Memory B cell (primary cell): ENCODE data around the gene DLGAP1.

Experiments
- ATAC-seq: fragments of 150-1000 bp; cut with Tn5 transposase; 2 replicates; pipeline ENCODE4 v1.10.0; 2021; ENCODE audit warnings: low read depth, mild to moderate bottlenecking, moderate library complexity
- DNase-seq, 2 donors: peaks; one replicate each; pipeline ENCODE4 v3.0.0; 2022; ENCODE audit warnings: low spot score in 2 of 2
- H3K27ac Mint-ChIP-seq: one replicate; pipeline ENCODE4 v1.8.0; 2022; ENCODE audit warnings: mild to moderate bottlenecking, moderate library complexity, mixed read lengths
- H3K27me3 Mint-ChIP-seq: one replicate; pipeline ENCODE4 v1.8.0; 2022; ENCODE audit warnings: mixed read lengths
- H3K36me3 Mint-ChIP-seq: one replicate; pipeline ENCODE4 v1.8.0; 2022; ENCODE audit warnings: mild to moderate bottlenecking, mixed read lengths
- H3K4me1 Mint-ChIP-seq: one replicate; pipeline ENCODE4 v1.8.0; 2022; ENCODE audit warnings: mixed read lengths
- H3K4me3 Mint-ChIP-seq: one replicate; pipeline ENCODE4 v1.8.0; 2022; ENCODE audit warnings: mild to moderate bottlenecking, moderate library complexity, mixed read lengths
- H3K9me3 Mint-ChIP-seq: one replicate; pipeline ENCODE4 v1.8.0; 2022; ENCODE audit warnings: mixed read lengths

DLGAP1 gene

GRCh38 chr18:4007846-4008245 is 447.3 kb downstream of the DLGAP1 start:
- no peak overlapping the region for H3K4me3 Mint-ChIP-seq
- H3K27me3 Mint-ChIP-seq, result peaks cover 23% of the 10 kb centered on the region
- ATAC-seq, result no peak
- no peak overlapping the region for H3K27ac Mint-ChIP-seq
- no peak for DNase-seq
- no peaks in the 10 kb centered on the region for H3K36me3 Mint-ChIP-seq
- H3K9me3 Mint-ChIP-seq, result no peaks in the 10 kb centered on the region
- no peaks in the 10 kb centered on the region for H3K4me1 Mint-ChIP-seq

DNA sequence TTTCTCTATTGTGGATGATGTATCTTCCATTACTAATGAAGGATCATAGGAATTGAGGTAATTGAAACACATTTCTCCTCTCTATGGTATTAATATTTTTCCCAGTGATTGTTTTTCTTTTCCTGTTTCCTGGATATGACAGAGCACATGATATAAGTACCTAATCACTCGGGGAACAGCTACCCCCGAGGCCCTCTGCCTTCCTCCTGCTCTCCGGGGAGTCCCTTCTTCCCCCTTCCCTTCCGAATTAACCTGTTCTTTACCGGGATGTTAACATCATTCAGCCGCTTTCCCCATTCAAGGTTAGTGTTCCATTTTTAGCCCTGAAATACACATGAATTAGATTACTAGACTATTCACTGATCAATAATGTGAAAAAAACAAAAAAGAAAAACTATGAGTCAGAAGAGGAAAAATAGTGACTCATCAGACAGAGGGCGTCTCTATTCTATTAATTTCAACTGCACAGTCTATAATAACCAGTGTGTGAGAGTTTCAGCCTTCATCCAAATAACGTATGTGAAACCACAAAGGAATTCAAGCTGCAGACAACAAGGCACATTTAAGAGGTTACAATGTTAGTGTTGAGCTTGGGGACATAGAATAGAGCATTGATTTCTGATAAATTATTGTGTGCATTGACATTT is 450.8 kb downstream of the DLGAP1 start:
- no peaks in the 10 kb centered on the region for H3K4me1 Mint-ChIP-seq
- no peaks in the 10 kb centered on the region for H3K9me3 Mint-ChIP-seq
- no peak overlapping the region for H3K27ac Mint-ChIP-seq
- H3K36me3 Mint-ChIP-seq, result no peaks in the 10 kb centered on the region
- H3K27me3 Mint-ChIP-seq, result peaks cover 20% of the 10 kb centered on the region
- H3K4me3 Mint-ChIP-seq, result no peak overlapping the region
- no peak for ATAC-seq
- DNase-seq, result no peak

- ATAC-seq (no peak), DNase-seq (no peak)
- Mint-ChIP-seq H3K4me1 (peaks cover 3% of the 10 kb centered on the region), H3K27me3 (peaks cover 4% of the 10 kb centered on the region), H3K4me3 (no peak overlapping the region), H3K36me3 (no peaks in the 10 kb centered on the region), H3K9me3 (no peaks in the 10 kb centered on the region), H3K27ac (no peak overlapping the region)
These were observed 456.3 kb downstream of the DLGAP1 start for GRCh38 chr18:3998698-3999333.

DNA sequence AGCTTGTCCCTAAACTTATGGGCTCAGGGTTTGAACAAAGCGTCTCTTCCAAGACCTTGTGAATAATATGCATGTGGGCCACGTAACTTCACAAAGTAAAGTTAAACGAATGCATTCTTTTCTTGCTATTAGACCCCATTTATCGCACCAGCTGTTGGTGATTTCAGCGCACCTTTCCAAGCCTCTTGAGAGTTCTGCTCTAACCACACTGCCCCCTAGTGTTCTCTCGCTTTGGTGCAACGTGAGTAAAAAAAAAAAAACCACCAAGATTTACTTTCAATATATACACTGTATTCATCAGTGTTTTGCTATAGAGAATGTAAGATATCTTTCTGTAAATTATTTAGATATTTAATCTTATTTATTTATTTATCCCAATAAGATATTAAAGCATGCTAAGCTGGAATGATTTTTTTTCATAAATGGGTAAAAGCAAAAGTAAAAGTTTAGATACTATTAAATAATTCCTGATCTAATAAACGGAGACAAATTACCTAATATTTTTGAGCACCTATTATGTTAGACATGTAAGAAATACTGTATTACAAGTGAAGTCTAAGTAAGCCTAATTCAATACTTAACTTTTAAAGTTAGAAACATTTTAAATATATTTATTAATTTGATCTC is 459.5 kb downstream of the DLGAP1 start:
- peak; percentile 50 for ATAC-seq
- H3K4me1 Mint-ChIP-seq, result peaks cover 3% of the 10 kb centered on the region
- peak; percentile 26 to 32 for DNase-seq
- no peaks in the 10 kb centered on the region for H3K9me3 Mint-ChIP-seq
- H3K36me3 Mint-ChIP-seq, result no peaks in the 10 kb centered on the region
- H3K27me3 Mint-ChIP-seq, result no peaks in the 10 kb centered on the region
- H3K4me3 Mint-ChIP-seq, result no peak overlapping the region
- no peak overlapping the region for H3K27ac Mint-ChIP-seq

DNA sequence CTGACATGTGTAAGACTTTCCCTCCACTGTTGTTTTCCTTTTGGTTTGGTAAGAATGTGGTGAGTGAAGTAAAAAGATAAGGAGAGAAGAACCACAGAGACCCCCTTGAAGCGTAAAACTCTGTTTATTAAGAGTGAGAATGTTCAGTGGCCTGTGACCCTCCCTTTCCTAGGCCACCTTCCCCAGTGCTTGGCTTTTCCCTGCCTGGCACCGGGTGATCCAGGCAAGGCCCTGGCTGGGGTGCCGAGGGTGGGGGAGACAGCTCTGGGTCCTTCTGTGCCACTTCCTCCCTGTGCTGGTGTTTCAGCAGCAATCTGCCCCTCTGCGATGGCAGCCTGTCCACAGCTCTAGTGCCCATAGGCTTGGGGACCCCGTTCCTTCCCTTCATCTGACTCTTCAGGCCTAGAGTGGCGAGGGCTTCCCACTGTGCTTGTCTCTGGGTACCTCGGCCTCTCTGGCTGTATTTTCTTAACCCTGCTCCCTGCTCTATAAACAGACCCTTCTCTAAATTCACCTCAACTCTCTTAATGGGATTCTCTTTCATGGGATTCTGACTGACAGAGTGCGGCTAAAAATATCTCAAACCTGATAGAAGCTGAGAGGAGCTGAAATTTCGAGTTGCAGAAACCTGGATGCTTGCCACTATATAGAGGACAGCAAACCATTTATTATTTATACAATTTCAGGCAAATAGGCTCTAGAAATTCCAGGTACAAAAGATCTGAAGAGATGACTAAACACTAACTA is 461.0 kb downstream of the DLGAP1 start:
- ATAC-seq, result no peak
- no peak for DNase-seq
- peaks cover 3% of the 10 kb centered on the region for H3K4me1 Mint-ChIP-seq

DNA sequence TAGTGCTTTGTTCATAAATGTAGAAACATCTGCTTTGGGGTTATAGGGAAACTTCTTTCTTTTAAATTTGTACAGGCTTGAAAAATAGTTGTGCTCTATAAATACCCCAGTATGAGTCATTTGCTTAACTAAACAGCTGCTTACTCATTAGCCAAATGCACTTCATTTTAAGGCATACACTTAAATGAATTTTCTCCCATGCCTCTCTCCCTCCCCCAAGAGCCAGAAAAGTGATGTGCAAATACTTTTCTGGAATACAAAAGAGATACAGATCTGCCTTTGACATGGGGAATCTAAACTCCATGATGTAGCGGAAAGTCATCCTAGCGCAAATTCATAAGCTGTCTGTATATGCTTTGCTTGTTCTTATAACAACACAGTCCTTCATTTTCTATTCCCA is 469.4 kb downstream of the DLGAP1 start:
- Mint-ChIP-seq H3K9me3 (no peaks in the 10 kb centered on the region), H3K4me3 (no peak overlapping the region), H3K36me3 (no peaks in the 10 kb centered on the region), H3K27ac (no peak overlapping the region), H3K4me1 (peaks cover 12% of the 10 kb centered on the region), H3K27me3 (peaks cover 3% of the 10 kb centered on the region)
- DNase-seq, result no peak
- no peak for ATAC-seq

More for the DNA sequence above, 461.0 kb downstream of the DLGAP1 start:
- Mint-ChIP-seq H3K27ac (no peak overlapping the region), H3K27me3 (no peaks in the 10 kb centered on the region), H3K36me3 (no peaks in the 10 kb centered on the region), H3K4me3 (no peak overlapping the region), H3K9me3 (no peaks in the 10 kb centered on the region)

DNA sequence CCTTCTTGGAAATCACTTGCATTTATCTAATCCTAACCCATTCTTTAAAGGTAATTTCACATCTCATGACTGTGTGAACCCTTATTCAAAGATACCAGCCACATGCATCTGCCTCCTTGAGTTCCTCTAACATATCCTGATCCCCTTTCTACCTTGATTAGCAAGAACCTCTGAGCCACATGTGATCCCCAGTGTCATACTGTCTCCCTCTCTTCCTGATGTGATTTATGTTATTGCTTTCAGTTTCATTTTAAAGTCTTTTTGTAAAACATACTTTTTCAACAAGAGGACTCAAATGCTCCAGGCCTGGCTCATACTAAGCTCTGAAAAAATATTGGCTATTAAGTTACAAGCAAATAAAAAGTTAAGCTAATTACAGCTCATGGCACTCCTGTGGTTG is 470.1 kb downstream of the DLGAP1 start:
- no peaks in the 10 kb centered on the region for H3K36me3 Mint-ChIP-seq
- H3K27ac Mint-ChIP-seq, result no peak overlapping the region
- H3K27me3 Mint-ChIP-seq, result peaks cover 3% of the 10 kb centered on the region
- peaks cover 12% of the 10 kb centered on the region for H3K4me1 Mint-ChIP-seq
- ATAC-seq (no peak), DNase-seq (no peak)
- H3K9me3 Mint-ChIP-seq, result peaks cover 2% of the 10 kb centered on the region
- no peak overlapping the region for H3K4me3 Mint-ChIP-seq

DNA sequence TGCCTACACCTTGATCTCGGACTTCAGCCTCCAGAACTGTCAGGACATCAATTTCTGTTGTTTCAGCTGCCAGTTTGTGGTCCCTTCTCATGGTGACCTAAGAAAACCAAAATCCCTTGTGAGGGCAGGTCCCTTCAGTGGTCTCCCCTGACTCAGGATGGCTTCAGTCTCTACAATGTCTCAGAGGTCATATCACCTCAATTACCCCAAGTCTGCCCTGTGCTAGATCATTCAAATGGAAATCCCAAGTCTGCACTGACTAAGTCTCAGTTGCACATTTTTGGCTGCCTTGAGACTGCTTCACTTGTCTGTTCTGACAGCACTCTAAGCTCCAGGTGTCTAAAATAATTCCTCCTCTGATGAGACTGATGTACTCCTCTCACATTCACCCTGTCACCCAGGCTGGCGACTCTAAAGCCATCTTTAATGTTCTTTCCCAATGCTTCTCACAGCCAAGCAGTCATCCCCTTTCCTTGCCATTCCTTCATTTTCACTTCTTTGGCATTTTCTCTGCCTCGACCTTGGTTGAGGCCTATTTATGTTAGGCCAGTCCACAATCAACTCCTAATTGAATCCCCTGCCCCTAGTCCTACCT is 470.8 kb downstream of the DLGAP1 start:
- peaks cover 3% of the 10 kb centered on the region for H3K27me3 Mint-ChIP-seq
- no peak overlapping the region for H3K27ac Mint-ChIP-seq
- H3K4me1 Mint-ChIP-seq, result peaks cover 12% of the 10 kb centered on the region
- H3K9me3 Mint-ChIP-seq, result peaks cover 4% of the 10 kb centered on the region
- DNase-seq (no peak), ATAC-seq (no peak)
- H3K4me3 Mint-ChIP-seq, result no peak overlapping the region
- H3K36me3 Mint-ChIP-seq, result no peaks in the 10 kb centered on the region

GRCh38 chr18:3983351-3983969 is 471.6 kb downstream of the DLGAP1 start:
- Mint-ChIP-seq H3K4me3 (no peak overlapping the region), H3K9me3 (peaks cover 8% of the 10 kb centered on the region), H3K27me3 (peaks cover 5% of the 10 kb centered on the region), H3K4me1 (peaks cover 12% of the 10 kb centered on the region), H3K27ac (no peak overlapping the region), H3K36me3 (peaks cover 2% of the 10 kb centered on the region)
- DNase-seq (no peak), ATAC-seq (no peak)

- ATAC-seq (no peak), DNase-seq (no peak)
- H3K27ac Mint-ChIP-seq, result no peak overlapping the region
- H3K27me3 Mint-ChIP-seq, result peaks cover 5% of the 10 kb centered on the region
- H3K9me3 Mint-ChIP-seq, result peaks cover 8% of the 10 kb centered on the region
- H3K4me1 Mint-ChIP-seq, result peaks cover 12% of the 10 kb centered on the region
- H3K4me3 Mint-ChIP-seq, result no peak overlapping the region
- H3K36me3 Mint-ChIP-seq, result peaks cover 2% of the 10 kb centered on the region
These were observed 472.6 kb downstream of the DLGAP1 start for GRCh38 chr18:3982541-3982940.

GRCh38 chr18:3979024-3979423 is 476.1 kb downstream of the DLGAP1 start:
- peaks cover 8% of the 10 kb centered on the region for H3K9me3 Mint-ChIP-seq
- H3K27ac Mint-ChIP-seq, result no peak overlapping the region
- peaks cover 3% of the 10 kb centered on the region for H3K4me1 Mint-ChIP-seq
- ATAC-seq (no peak), DNase-seq (no peak)
- H3K27me3 Mint-ChIP-seq, result peaks cover 5% of the 10 kb centered on the region
- no peak overlapping the region for H3K4me3 Mint-ChIP-seq
- H3K36me3 Mint-ChIP-seq, result peaks cover 2% of the 10 kb centered on the region

GRCh38 chr18:3973191-3973850 is 481.8 kb downstream of the DLGAP1 start:
- no peaks in the 10 kb centered on the region for H3K36me3 Mint-ChIP-seq
- no peak overlapping the region for H3K4me3 Mint-ChIP-seq
- no peak overlapping the region for H3K27ac Mint-ChIP-seq
- ATAC-seq (no peak), DNase-seq (no peak)
- no peaks in the 10 kb centered on the region for H3K9me3 Mint-ChIP-seq
- H3K27me3 Mint-ChIP-seq, result peaks cover 4% of the 10 kb centered on the region
- no peaks in the 10 kb centered on the region for H3K4me1 Mint-ChIP-seq

GRCh38 chr18:3972291-3972930 is 482.7 kb downstream of the DLGAP1 start:
- Mint-ChIP-seq H3K27ac (no peak overlapping the region), H3K36me3 (no peaks in the 10 kb centered on the region), H3K4me3 (no peak overlapping the region), H3K4me1 (no peaks in the 10 kb centered on the region), H3K27me3 (peaks cover 4% of the 10 kb centered on the region), H3K9me3 (no peaks in the 10 kb centered on the region)
- DNase-seq (no peak), ATAC-seq (no peak)
